Measurements from ENCODE around the gene COL20A1.

DNA sequence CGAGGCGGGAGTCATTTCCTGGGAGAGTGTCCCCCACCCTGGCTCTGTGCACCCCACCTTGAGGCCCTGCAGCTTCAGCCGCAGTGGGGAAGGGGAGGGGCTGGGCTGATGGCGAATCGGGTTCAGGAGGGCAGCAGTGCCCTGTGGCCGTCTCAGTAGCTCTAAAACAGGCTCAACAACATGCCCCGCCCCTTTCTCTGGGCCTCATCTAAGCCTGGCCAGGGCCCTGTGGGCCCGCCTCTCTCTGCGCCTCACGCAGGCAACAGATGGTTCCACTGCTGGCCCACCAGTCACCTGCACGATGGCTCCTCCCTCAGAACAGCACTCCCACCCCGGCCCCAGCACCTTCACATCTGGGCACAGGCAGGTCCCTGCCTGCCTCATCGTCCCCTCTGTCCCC, 38.0 kb downstream of the COL20A1 start:
- TF ChIP-seq POLR2A (IDR thresholded peaks at IDR 0.05) (no peak), EP300 (IDR thresholded peaks at IDR 0.05) (no peak), POLR2AphosphoS5 (IDR thresholded peaks at IDR 0.05) (no peak)
- TF ChIP-seq, protein P1, sequence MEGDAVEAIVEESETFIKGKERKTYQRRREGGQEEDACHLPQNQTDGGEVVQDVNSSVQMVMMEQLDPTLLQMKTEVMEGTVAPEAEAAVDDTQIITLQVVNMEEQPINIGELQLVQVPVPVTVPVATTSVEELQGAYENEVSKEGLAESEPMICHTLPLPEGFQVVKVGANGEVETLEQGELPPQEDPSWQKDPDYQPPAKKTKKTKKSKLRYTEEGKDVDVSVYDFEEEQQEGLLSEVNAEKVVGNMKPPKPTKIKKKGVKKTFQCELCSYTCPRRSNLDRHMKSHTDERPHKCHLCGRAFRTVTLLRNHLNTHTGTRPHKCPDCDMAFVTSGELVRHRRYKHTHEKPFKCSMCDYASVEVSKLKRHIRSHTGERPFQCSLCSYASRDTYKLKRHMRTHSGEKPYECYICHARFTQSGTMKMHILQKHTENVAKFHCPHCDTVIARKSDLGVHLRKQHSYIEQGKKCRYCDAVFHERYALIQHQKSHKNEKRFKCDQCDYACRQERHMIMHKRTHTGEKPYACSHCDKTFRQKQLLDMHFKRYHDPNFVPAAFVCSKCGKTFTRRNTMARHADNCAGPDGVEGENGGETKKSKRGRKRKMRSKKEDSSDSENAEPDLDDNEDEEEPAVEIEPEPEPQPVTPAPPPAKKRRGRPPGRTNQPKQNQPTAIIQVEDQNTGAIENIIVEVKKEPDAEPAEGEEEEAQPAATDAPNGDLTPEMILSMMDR (IDR thresholded peaks at IDR 0.05) = no peak

All from sigmoid colon (tissue), 4 donors.